Measurements from ENCODE around the gene ARPC5. TPM values are rescaled to one million over a fixed set of nuclear protein-coding genes. Genes with fewer than 3 reads are reported as not detected.

ARPC5 gene
- total and polyA plus RNA-seq, 2 experiments from 2014 or later = 144 to 183 TPM

- no peak overlapping the region for H3K4me3 ChIP-seq
- H4K20me1 ChIP-seq (ENCODE audit: insufficient read depth, poor library complexity, severe bottlenecking) = no peaks in the 10 kb centered on the region
- no peak overlapping the region for H2AFZ ChIP-seq
- no peak overlapping the region for H3K4me2 ChIP-seq
- H3K9me3 ChIP-seq (ENCODE audit: low read depth) = no peaks in the 10 kb centered on the region
- H3K4me1 ChIP-seq (ENCODE audit: insufficient read depth) = no peaks in the 10 kb centered on the region
- 87% methylated on average over 8 of the region's 8 CpGs for WGBS (ENCODE audit: low lambda C conversion rate, missing lambda C conversion rate)
- no peak overlapping the region for H3K27ac ChIP-seq
- no peaks in the 10 kb centered on the region for H3K36me3 ChIP-seq (replicated peaks; ENCODE audit: insufficient read depth, low read depth)
- H3K9me2 ChIP-seq (replicated peaks; ENCODE audit: insufficient read depth) = no peaks in the 10 kb centered on the region
- H3K79me2 ChIP-seq = no peaks in the 10 kb centered on the region
- DNase-seq (ENCODE audit: low spot score) = no peak
- no peaks in the 10 kb centered on the region for H3K27me3 ChIP-seq
- TF ChIP-seq CTCF (IDR thresholded peaks at IDR 0.05; ENCODE audit: poor library complexity) (no peak), EZH2phosphoT487 (IDR thresholded peaks at IDR 0.05; ENCODE audit: low read depth, severe bottlenecking, unreplicated experiment) (no peak), EZH2 (IDR thresholded peaks at IDR 0.05; ENCODE audit: borderline replicate concordance) (no peak)
These were observed 59.0 kb downstream of the ARPC5 start for GRCh38 chr1:183576537-183576936.

GRCh38 chr1:183575606-183576005 lies 60.0 kb downstream of the ARPC5 start:
- TF ChIP-seq CTCF (IDR thresholded peaks at IDR 0.05; ENCODE audit: poor library complexity) (no peak), EZH2phosphoT487 (IDR thresholded peaks at IDR 0.05; ENCODE audit: low read depth, severe bottlenecking, unreplicated experiment) (no peak), EZH2 (IDR thresholded peaks at IDR 0.05; ENCODE audit: borderline replicate concordance) (no peak)
- DNase-seq (ENCODE audit: low spot score) = no peak
- H4K20me1 ChIP-seq (ENCODE audit: insufficient read depth, poor library complexity, severe bottlenecking) = no peaks in the 10 kb centered on the region
- no peak overlapping the region for H3K4me2 ChIP-seq
- no peaks in the 10 kb centered on the region for H3K27me3 ChIP-seq
- no peaks in the 10 kb centered on the region for H3K36me3 ChIP-seq (replicated peaks; ENCODE audit: insufficient read depth, low read depth)
- H3K27ac ChIP-seq = no peak overlapping the region
- H3K9me3 ChIP-seq (ENCODE audit: low read depth) = no peaks in the 10 kb centered on the region
- no peaks in the 10 kb centered on the region for H3K79me2 ChIP-seq
- no peaks in the 10 kb centered on the region for H3K9me2 ChIP-seq (replicated peaks; ENCODE audit: insufficient read depth)
- no peaks in the 10 kb centered on the region for H3K4me1 ChIP-seq (ENCODE audit: insufficient read depth)
- WGBS (ENCODE audit: low lambda C conversion rate, missing lambda C conversion rate) = 92% methylated on average over 5 of the region's 5 CpGs
- no peak overlapping the region for H3K4me3 ChIP-seq
- no peak overlapping the region for H2AFZ ChIP-seq

GRCh38 chr1:183572721-183573120 lies 62.9 kb downstream of the ARPC5 start:
- Histone ChIP-seq H3K4me1 (ENCODE audit: insufficient read depth) (no peaks in the 10 kb centered on the region), H3K79me2 (no peaks in the 10 kb centered on the region), H3K9me2 (replicated peaks; ENCODE audit: insufficient read depth) (no peaks in the 10 kb centered on the region), H3K27me3 (no peaks in the 10 kb centered on the region), H2AFZ (no peak overlapping the region), H3K36me3 (replicated peaks; ENCODE audit: insufficient read depth, low read depth) (no peaks in the 10 kb centered on the region), H3K27ac (no peak overlapping the region), H3K9me3 (ENCODE audit: low read depth) (no peaks in the 10 kb centered on the region), H3K4me2 (no peak overlapping the region), H4K20me1 (ENCODE audit: insufficient read depth, poor library complexity, severe bottlenecking) (no peaks in the 10 kb centered on the region), H3K4me3 (no peak overlapping the region)
- no peak for TF ChIP-seq EZH2phosphoT487 (IDR thresholded peaks at IDR 0.05; ENCODE audit: low read depth, severe bottlenecking, unreplicated experiment)
- no peak for TF ChIP-seq EZH2 (IDR thresholded peaks at IDR 0.05; ENCODE audit: borderline replicate concordance)
- TF ChIP-seq CTCF (IDR thresholded peaks at IDR 0.05; ENCODE audit: poor library complexity) = no peak
- 85% methylated on average over 1 of the region's 1 CpG for WGBS (ENCODE audit: low lambda C conversion rate, missing lambda C conversion rate)
- no peak for DNase-seq (ENCODE audit: low spot score)

Data from hepatocyte (in vitro differentiated cells).